Superior temporal gyrus (tissue), 1 donor: ENCODE measurements around the gene GMDS.

Experiments used
- DNase-seq: peaks from one replicate; pipeline ENCODE4 v3.0.0-alpha.2; 2016; ENCODE audit errors: extremely low spot score

GMDS gene

DNA sequence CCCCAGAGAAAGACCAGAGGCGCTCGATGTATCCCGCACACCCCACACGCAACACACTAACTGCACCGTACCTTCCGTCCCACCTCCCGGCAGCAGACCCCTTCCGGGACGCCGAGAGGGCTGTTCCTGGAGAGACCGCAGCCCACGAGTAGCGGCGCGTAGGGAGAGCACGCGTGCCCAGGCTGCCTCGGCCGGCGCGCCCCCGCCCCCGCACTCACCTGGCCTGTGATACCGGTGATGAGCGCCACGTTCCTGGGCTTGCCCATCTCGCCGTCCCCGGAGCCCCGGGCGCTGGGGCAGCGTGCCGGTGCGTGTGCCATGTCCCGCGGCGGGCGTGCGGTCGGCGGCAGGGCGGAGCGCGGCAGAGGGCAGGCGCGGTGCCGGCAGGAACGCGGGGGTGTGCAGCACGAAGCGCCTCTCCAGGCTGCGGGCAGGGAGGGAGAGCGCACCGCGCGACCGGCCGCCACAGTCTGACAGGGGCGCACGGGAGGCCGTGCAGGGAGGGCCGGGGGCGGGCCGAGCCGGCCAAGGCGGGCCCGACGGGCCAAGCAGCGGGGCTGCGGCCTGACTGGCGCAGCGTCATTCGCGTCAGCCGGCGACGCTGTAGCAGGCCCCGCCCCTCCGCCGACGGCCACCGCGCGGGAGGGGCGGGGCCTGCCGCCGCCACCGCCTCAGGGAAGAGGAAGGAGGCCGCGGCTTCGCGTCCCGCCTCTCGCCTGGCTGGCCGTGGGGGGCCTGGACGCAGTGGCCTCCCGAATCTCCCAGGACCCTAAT lies at the start of gene GMDS:
GMDS (minus strand) TSS at position 503 of the 774 bp plus-strand sequence.
- DNase-seq = peak; percentile 88

- no peak for DNase-seq
Measured at GRCh38 chr6:2285510-2285909, 40.1 kb upstream of the GMDS start.

GRCh38 chr6:2275892-2276242 lies 30.5 kb upstream of the GMDS start:
- DNase-seq = no peak

- DNase-seq = no peak
Measured at GRCh38 chr6:2274981-2275891, 29.8 kb upstream of the GMDS start.

DNA sequence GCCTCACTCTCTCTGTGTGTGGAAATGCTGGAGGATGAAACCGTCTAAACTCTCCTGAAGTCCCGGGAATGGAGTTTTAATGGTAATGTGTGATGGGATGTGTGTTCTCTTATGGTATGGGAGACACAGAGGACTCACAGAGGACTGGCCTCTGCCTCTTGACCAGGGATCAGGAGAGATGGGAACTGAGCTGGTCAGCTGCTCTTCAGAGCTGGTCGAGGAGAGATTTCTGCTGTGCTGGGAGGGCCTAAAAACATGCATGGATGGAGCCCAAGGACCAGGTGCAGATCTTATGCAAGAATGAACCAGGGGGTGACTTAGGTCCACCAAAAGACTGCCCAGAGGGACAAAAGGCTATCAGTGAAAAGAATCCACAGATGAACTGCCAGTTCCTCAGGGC lies 27.3 kb upstream of the GMDS start:
- DNase-seq = no peak

DNA sequence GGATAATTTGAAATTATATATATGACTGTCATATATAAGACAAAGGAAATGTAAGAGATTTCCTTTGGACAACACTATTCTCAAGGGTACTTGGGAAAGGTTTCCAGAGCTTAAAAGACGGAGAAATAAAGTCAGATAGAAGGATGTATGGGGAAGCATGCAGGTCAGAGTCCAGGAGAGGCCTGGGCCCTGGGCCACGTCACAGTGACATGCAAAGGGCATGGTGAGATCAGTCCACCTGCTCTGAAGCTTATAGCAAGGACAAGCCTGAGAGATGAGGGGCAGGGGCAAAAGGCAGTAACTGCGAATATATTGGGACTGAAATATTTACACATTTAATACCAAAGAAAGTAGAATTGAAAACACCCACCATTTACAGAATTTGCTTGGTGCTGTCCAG lies 24.6 kb upstream of the GMDS start:
- no peak for DNase-seq

DNA sequence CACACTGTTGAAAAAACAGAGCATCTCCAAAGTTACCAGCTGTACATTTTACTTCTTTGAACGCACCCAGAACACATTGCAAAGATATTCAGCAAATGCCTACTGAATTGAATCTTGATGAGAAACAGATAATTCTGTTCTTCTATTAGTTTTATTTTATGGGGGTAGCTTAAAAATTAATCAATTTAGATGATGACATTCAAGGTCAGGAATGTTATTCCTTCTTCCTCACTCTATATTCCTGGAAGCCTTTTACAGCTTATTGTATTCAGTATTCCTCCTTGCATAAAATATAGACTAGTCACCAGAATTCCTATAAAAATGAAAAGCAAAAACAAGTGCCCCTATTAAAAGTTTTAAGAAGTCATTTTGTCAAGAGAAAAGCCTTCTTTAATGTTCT lies 21.4 kb upstream of the GMDS start:
- no peak for DNase-seq

GRCh38 chr6:2266031-2266795 lies 20.8 kb upstream of the GMDS start:
- DNase-seq = no peak

GRCh38 chr6:2264932-2265331 lies 19.5 kb upstream of the GMDS start:
- DNase-seq = no peak

DNA sequence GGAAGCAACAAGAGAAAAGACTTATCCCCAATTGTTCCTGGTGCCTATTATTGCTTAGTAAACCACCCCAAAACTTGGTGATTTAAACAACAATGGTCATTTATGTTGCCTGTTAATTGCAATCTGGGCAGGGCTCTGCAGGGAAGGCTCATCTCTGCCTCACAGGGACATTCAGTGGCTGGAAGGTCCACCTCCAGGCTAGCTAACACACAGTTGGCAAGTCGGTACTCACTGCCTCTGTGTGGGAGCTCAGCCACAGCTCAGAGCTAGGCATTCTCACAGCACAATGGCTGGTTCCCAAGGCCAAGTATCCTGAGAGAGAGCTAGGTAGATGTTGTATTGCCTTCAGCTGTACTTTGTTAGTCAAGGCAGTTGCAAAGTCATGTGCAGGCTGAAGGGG lies 18.5 kb upstream of the GMDS start:
- no peak for DNase-seq

GRCh38 chr6:2259574-2259973 lies 14.2 kb upstream of the GMDS start:
- DNase-seq = no peak

DNA sequence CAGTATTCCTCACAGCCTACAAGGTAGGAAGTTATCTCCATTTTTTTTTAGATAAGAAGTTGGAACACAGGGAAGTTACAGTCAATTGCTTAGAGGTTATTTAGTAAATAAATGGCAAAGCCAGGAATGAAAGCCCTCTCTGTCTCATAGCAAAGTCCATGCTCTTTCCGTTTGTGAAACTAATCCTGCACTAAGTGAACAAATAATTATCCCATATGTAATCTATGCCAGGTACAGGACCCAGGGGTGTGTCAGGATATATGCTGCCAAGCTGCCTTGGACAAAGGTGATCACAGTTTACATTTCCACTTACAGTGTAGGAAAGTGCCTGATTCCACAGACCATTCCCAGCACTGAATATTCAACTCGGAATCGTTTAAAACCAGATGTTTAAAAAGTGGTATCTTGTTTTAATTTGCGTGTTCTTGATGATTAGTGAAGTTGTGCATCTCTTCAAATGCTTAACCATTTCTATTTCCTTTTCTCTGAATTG lies 13.6 kb upstream of the GMDS start:
- no peak for DNase-seq

DNA sequence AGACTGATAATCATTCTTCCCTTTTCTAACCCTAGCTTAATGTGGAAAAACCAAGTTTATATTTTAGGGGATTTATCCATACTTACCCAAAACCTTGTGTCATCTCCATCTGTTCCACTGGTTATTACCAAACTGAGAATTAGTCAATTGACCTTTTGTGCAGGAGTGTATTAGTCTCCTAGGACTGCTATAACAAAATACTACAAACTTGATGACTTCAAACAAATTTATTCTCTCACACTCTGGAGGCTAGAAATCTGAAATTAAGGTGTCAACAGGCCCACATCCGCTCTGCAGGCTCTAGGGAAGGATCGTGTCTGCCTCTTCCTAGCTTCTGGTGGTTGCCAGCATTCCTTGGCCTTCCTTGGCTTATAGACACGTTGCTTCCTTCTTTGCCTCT lies 12.7 kb upstream of the GMDS start:
- DNase-seq = no peak

DNA sequence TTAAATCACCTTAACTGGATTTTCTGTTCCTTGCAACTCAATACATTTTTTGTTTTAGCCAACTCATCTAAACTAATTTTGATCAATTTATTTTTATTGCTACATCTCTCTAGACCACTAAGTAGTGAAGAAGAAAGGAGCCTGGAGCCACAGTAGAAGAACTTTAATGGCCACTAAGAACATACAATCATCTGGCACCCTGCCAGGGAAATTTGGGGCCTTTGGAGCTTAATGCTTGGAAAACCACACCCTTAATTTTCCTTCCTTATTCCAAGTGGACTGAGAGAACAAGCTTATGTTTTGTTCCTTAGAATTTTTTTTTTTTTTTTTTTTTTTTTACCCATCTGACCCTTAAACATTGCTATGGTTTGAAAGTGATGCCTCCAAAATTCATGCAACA lies 12.0 kb upstream of the GMDS start:
- no peak for DNase-seq

DNA sequence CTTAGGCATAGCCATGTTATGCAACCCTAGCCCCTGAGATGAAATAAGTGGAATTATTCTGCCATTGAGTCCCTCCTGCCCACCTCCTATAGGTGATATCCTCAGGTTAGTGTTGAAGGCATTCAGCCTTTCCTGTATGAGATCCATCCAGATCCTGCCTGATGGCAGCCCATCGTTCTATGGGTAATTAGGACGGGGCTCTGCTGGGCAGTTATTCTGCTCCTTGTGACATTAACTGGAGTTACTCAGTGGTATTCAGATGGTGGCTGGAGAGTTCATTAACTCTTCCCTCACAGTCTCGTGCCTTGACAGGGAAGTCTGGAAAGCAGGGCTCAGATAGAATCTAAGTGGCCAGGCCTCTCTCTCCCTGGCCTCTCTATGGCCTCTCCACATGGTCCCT lies 9.3 kb upstream of the GMDS start:
- DNase-seq = no peak

DNA sequence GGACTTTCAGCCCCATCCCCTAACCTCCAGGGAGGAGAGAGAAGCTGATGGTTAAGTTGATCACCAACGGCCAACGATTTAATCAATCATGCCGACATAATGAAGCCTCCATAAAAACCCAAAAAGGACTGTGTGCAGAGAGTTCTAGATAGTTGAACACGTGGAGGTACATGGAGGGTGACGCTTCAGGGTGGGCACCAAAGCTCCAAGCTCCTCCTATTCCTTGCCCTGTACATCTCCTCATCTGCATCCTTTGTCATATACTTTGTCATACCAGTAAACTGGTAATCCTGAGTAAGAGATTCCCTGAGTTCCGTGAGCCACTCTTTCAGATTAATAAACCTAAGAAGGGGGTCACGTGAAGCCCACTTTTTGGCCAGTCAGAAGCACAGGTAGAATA lies 3.7 kb upstream of the GMDS start:
- no peak for DNase-seq

- DNase-seq = no peak
Measured at GRCh38 chr6:2247664-2248063, 2.3 kb upstream of the GMDS start.

DNA sequence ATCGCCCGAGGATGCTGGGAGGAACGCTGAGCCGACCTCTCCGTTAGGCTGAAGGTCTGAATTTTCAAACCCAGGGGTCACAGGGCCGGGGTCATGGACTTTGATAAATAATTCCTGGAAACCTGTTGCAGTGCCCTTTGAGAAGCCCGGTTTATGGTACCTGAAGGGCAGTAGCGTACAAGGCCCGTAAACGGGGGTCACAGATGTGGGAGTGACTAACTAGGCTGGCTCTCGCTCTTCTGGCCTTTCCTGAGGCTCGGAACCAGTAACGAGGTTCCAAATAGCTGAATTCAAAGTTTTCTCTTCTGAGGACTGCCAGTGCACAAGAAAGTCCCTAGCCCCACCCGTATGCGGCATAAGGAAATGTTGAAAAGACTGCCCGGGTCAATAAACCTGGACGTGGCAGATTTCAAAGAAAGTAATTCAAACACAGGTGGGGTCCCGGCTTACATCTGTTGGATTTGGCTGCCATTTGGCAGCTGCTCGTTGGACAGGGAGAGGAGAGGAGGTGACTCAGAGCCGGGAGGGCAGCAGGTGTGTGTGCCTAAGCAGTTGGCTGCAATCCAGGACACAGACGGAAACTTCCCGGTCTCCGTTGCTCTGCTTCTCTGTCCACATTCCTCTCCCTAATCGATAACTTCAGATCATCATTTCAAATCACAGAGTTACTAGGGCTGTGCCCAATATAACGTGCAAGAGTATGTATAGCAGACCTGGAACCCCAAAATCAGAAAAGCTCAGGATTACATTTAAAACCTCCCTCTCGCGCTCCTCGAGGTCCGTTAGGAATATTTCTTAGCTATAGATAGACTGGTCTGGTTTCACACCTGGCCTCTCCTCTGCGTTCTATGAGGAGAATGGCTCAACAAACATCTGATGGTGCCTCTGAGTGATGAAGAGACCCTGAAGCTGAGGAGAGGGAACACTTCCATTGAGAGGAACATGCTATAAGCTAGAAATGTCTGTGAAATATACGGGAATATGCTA lies 765 bp upstream of the GMDS start:
- peak; percentile 40 for DNase-seq

- no peak for DNase-seq
Measured at GRCh38 chr6:2244261-2245102, 923 bp downstream of the GMDS start.

GRCh38 chr6:2242311-2242710 lies 3.1 kb downstream of the GMDS start:
- DNase-seq = no peak
